GM18499 (cell line): Measurements from ENCODE around the gene ZNF524.
"Not testable (repeated sequence)": the region's sequence is repeated elsewhere in the genome, so short reads cannot be mapped to it uniquely, and the experiment has no call there.

Source experiments
- ATAC-seq: cut with Tn5 transposase; IDR thresholded peaks from one replicate; pipeline ENCODE4 v1.9.1; 2021; ENCODE audit warnings: moderate number of reproducible peaks; ENCODE audit not compliant: insufficient read depth, unreplicated experiment

Gene ZNF524

DNA sequence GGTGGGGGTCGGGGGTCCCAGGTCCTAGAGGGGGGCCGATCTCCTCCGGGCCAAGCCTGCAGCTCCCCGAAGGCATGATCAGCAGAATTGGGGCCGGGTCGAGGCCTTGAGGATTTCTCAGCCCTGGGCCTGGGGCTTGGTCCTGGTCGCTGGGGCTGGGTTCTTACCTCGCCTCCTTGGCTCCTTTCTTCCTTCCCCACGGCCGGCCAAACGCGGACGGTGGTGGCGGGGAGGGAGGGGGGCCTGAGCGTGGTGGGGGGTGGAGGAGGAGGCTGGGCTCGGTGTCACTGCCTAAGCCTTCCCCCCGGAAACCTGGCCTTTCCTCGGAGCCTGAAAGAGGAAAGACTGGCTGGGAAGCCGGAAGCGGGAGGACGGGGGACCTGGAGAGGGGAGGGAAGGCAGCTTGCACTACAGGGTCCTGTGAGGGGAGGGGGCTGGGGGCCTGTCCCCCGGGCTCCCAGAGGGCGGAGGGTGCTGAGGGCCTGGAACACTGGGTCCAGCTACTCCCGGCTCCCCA, 19.4 kb upstream of the ZNF524 start, which contains the start of gene ZNF579:
ZNF579 (minus strand) TSS at position 221 of the 517 bp plus-strand sequence. CDS start 1,209 bp downstream, outside the sequence.
- ATAC-seq = no peak

DNA sequence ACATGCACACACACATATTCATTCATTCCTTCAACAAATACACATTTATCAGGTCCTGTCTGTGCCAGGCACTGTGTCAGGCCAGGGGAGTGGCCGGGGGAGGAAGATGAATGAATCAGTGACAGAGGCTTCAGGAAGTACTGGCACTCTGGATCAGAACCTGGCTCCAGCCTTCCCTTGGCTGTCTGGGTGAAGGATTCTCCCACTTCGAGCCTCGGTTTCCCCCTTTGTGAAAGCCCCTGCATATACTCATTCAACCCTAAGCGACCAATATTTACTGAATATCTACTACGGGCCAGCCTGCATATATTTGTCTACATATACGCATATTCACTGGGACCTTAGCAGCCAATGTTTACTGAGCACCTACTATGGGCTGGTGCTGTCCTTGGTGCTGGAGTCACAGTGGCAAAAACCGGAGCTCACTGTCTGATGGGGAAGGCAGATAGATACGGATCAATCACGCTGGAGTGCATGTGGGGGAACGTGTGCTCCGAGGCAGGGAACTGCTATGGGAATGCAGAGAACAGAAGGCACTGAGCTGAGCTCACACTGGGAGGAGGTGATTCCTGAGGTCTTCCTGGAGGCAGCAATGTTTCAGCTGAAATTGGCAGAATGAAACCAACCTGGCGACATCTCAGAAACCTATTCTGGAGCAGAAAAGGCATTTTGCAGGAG, 18.8 kb upstream of the ZNF524 start:
- ATAC-seq = no peak

DNA sequence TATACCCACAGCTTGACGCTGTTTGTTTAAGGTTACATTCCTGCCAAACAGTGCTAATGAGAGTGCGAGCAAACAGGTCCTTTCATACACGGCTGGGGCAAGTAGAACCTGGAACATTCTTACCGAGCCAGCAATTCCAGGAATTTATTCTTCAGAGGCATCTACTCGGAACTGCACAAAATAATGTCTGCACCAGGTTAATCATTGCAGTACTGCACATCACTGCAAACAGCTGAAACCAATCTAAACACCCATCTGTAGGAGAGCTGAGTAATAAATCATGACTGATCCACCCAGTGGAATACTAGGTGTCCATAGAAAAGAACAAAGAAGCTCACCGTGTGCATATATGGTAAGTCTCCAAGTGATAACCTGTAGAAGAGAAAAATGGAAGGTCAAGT, 18.3 kb upstream of the ZNF524 start:
- no peak for ATAC-seq

DNA sequence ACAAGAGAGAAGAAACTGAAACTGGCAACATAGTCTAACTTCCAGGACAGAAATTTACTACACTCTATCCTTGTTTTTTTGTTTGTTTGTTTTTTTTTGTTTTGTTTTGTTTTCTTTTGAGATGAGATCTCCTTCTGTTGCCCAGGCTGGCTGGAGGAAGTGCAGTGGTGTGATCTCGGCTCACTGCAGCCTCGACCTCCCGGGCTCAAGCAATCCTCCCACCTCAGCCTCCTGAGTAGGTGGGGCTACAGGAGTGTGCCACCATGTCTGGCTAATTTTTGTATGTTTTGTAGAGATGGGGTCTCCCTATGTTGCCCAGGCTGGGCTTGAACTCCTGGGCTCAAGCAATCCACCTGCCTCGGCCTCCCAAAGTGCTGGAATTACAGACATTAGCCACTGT, 17.8 kb upstream of the ZNF524 start:
- not testable (repeated sequence) for ATAC-seq

DNA sequence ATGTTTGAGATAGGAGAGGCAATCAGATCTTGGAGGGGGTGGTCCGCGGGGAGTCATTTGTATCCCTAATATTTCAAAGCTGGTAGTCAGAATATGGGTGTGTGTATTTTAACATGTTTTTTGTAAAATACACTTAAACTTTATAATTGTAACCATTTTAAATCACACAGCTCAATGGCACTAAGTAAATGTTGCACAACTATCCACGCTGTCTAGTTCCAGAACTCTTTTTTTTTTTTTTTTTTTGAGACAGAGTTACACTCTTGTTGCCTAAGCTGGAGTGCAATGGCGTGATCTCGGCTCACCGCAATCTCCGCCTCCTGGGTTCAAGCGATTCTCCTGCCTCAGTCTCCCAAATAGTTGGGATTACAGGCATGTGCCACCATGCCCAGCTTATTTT, 16.2 kb upstream of the ZNF524 start:
- not testable (repeated sequence) for ATAC-seq

DNA sequence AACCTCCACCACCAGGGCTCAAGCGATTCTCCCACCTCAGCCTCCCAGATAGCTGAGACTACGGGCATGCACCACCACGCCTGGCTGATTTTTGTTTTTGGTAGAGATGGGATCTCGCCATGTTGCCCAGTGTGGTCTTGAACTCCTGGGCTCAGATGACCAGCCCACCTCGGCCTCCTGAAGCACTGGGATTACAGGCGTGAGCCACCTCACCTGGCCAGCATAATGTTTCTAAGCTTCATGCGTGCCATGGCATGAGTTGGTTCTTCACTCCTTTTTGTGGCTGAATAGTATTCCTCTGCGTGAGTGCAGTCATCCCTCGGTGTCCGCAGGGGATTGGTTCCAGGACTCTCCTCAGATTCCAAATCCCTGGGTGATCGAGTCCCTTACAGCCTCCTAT, 15.2 kb upstream of the ZNF524 start:
- ATAC-seq = no peak

DNA sequence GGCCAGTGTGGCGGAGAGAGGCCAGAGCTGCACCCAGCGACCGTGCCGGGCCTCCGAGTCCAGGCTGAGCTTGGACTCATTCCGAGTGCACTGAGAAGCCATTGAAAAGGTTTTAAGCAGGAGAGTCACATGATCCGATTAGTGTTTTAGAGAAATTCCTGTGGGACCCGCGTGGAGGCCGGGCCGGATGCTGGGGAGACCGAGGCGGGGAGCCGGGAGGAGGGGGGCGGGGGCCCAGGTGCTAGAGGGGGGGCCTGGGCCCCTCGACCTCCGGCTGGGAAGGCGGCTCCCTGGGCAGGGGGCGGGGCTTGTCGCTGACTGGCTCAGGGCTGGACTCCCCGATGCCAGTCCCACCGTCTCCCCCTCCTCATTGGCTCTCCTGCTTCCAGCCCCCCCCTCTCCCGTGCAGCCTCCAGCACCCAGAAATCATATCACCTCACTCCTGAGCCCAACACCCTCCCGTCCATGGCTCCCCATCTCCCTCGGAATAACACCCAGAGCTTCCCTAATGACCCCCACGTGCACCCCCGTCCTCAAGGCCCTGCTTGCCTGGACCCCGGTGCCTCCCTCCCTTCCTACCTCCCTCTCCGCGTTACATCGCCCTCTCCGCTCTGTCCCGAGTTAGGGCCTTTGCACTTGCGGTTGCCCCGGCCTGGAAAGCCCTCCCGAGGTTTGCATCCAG, 14.3 kb upstream of the ZNF524 start:
- ATAC-seq = no peak

DNA sequence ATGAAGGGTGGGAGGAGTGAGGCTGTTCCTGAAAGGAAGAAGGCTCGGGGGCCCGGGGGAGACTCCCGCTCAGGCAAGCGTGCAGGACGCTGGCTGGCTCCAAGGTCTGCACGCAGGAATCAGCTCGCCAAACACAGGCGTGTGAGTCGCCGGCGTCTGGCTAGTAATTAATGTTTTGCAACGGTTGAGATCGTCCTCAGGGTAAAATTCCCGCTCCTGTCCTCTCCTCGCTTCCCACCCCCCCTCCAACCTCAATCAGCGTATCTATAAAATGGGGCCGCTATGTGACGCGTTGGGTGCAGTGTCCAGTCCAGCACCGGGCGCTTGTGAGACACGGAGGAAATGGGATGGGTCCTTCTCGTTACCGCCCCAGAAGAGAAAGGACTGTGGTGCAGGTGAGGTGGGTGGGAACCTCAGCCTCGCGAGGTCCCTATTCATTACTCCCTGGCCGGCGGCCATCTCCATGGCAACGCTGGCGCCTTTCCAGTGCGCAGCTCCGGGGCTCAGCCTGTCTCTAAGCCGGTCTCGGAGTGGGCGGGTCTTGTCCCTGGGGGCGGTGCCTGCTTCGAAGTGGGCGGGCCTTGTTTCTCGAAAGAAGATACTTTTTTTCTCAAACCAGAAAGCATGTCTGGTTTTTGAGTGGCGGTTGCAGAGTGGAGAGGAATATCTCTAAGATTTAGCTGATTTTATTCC, 13.0 kb upstream of the ZNF524 start:
- no peak for ATAC-seq

DNA sequence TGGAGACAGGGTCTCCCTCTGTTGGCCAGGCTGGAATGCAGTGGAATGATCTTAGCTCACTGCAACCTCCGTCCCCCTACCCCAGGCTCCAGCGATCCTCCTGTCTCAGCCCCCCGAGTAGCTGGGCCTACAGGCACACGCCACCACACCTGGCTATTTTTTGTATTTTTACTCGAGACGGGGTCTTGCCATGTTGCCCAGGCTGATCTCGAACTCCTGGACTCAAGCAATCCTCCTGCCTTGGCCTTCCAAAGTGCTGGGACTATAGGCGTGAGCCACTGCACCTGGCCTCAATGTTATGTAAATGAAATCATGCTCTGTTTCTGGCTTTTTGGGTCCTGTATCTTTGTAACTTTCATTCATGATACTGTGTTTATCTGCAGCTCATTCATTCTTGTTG, 11.3 kb upstream of the ZNF524 start:
- no peak for ATAC-seq

DNA sequence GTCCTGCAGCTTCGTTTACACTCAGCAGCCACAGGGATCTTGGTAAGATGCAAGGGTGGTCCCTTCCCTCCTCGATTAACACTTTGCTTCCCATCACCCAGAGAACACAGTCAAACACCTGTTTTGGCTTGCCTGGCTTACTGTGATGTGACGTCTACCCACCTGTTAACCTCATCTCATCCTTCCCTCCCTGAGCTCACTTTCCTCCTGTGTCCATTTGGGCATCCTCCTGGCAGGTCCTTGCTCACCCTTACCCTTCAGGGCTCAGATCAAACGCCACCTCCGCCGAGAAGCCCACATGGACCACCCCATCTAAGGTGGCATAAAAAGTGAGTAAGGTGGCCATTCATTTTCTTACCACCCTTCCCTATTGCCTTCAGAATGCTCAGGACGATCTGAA, 10.0 kb upstream of the ZNF524 start:
- ATAC-seq = no peak

DNA sequence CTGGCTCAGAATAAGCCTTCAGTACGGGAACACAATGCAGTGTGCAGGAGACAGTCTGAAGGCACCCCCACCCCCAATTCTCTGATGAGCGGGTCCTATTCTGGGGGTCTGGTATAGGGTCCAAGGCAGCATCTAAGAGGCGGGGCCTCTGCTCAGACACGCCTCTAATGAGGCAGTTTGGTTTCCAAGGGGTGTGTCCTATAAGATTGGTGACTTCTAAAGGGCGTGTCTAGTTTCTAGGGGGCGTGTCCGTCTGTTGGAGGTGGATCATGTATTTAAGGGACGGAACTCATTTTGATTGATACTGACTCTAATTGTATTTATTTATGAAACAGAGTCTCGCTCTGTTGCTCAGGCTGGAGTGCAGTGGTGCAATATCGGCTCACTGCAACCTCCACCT, 9.5 kb upstream of the ZNF524 start:
- ATAC-seq = no peak

DNA sequence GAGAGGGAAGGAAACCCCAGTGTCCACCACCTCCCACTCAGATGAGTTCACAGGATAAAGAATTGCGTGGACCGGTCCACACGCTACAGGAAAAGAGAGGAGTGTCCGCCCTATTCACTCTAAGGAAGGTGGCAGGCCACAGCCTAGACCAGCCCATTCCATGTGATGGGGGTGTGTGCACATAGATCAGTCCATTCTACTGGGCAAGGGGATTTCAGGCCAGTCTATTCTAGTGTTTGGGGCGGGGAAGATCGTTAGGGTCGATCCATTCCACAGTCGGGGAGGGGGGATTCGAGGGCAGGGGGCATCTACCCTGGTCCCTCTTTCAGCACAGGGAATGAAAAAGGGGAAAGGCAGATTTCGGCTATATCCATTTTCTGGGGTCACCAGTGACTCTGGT, 8.5 kb upstream of the ZNF524 start:
- ATAC-seq = no peak

DNA sequence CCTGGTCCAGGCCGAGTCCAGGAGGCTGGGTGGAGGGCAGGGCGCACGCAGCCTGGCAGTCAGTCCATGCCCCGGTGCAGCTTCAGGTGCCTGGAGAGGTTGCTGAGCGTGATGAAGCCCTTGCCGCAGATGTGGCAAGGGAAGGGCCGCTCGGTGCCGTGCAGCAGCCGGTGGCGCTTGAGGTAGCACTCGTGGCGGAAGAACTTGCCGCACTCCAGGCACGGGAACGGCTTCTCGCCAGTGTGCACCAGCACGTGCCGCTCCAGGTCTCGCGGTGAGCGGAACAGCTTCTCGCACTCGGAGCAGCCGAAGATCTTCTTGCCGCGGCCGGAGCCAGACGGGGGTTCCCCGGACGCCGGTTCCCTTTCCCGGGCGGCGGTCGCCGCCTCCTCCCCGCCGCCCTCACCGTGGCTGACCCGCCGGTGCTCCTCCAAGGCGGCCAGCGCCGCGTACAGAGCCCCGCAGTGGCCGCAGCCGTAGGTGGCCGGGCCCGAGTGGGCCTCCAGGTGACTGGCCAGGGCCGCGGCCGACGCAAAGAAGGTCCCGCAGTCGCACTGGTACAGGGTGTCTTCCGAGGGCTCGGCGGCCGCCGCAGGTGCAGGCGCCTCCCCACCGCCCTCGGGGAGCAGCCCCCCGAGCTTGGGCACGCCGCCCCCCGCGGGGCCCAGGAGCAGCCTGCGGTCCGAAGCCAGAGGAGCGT, 7.5 kb upstream of the ZNF524 start:
- ATAC-seq = no peak

DNA sequence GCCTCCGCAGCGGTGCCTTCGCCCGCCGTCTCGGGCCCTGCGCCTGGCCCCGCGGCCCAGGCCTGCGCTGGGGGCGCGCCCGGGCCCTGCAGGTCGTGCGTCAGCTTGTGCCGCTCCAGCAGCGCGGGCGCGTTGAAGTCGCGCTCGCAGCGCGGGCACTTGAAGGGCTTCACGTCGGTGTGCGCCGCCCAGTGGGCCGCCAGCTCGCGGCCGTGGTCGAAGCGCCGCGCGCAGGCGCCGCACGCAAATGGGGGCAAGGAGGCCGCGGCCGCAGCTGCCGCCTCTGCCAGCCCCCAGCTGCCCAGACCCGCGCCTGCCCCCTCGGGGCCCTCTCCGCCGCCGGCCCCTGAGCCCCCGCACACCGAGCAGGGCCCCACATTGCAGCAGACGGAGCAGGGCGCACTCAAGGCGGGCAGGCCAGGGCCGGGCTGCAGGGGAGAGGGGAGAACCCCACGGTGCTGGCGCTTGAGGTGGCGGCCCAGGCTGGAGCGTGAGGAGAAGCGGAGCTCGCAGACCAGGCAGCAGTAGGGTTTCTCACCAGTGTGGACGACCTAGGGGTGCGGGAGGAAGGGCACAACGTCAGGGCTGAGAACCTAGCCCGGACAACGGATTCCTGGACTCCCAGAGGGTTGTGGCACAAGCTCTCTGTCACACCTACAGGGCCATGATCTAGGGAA, 6.9 kb upstream of the ZNF524 start:
- ATAC-seq = no peak

DNA sequence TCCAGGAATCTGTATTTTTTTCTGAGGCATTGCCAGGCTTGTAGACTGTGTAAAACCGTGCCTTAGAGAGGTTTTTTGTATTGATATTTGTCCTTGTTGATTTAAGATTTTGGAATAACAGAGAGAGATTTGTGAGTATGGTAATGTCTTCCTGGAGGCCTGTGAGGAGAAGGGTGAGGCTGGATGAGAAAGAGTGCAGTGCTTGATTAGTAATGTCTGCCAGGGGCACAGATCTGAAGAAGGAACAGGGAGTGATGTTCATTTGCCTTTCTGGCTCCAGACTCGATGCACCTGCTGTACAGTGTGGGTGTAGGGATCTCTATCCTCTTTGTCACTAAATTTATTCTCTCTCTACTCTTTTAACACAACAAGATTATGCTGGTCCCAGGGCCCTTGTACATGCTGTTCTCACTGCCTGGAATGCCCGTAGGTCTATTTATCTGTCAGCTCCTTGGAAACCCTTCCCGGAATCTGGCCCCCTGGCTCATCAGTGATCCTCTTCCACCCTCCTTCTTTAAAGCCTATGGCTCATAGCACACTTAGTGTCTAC, 5.0 kb upstream of the ZNF524 start:
- no peak for ATAC-seq

DNA sequence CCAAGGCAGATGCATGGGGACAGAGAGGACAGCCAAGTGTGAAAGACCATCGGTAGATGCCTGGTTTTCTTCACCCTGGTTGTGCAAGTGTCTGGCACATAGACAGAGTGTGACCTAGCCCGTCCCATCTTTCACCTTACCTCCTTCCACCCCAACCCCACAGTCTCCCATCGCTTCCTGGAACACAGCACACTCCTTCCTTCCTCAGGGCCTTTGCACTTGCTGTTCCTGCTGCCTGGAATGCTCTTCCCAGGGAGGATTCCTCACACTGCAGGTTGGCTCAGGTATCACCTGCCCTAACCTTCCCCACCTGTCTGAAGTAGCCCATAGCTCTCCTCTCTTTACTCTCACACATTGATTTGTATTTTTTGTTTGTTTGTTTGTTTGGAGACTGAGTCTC, 3.8 kb upstream of the ZNF524 start:
- ATAC-seq = no peak

DNA sequence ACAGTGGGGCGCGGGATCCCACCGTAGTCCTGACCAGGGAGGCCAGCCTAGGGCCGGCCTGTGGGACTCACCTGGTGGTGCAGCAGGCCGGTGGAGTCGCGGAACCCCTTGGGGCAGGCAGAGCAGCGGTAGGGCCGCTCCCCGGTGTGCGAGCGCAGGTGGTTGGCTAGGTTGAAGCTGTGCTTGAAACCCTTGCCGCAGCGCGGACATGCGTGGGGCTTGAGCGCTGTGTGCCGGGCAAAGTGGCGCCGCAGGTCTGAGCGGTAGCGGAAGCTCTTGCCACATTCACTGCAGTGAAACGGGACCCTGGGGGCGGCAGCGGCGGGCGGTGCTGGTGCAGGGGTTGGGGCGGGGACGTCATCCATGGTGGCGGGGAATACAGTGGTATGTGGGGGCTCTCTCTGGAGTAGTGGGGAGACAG, 2.6 kb upstream of the ZNF524 start:
- no peak for ATAC-seq

DNA sequence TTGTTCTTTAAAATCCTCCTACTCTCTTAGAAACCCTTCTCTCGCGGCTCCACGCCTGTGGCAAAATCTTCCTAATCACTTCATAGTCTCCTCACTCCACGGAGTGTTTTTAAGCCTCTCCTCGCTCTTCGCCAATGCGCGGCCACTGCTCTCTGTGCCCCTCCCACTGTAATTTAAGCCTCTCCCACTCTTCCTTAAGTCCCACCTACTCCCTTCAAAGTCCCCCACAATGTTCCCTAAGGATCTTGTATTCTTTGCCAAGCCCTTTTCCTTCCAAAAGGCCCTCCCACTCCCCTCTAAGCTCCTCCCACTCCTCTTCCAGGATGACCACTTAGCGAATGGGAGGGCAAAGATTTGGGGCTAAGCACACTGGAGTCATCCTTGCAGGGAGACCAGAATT, 2.1 kb upstream of the ZNF524 start:
- no peak for ATAC-seq

DNA sequence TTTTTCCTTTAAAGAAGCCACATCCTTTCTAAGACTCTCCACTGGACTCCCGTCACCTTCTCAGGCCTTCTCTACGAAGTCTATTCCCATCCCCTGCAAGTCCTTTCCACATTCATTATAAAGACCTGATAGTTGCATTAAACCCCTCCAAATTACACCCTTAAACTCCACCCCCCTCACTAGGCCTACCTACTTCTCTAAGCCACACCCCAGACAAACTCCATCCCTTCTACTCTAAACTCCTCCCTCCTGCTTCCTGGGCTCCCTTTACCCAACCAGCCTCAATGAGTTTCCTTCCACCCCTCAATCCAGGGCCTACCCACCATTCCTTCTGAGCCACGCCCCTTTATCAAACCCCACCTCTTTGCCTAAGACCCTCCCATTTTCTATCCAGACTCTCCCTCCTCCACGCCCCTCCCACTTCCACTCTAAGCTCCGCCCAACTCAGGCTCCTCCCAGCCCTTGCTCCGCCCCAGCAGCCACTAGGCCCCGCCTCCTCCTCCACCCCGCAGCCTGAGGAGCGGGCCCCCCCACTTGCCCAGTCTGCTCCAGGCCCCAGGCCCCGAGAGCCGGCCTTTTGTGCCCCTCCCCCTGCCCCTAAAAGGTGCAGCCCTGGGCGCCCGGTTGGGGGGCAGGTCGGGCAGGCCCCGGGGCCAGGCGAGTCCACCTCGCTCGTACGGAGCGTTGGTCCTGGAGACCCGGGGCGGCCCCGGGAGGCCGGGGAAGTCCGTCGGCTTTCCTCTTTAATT, 1.2 kb upstream of the ZNF524 start:
- peak; percentile 43 for ATAC-seq
